ENCODE data around the gene TOP3B.

TOP3B gene, protein sequence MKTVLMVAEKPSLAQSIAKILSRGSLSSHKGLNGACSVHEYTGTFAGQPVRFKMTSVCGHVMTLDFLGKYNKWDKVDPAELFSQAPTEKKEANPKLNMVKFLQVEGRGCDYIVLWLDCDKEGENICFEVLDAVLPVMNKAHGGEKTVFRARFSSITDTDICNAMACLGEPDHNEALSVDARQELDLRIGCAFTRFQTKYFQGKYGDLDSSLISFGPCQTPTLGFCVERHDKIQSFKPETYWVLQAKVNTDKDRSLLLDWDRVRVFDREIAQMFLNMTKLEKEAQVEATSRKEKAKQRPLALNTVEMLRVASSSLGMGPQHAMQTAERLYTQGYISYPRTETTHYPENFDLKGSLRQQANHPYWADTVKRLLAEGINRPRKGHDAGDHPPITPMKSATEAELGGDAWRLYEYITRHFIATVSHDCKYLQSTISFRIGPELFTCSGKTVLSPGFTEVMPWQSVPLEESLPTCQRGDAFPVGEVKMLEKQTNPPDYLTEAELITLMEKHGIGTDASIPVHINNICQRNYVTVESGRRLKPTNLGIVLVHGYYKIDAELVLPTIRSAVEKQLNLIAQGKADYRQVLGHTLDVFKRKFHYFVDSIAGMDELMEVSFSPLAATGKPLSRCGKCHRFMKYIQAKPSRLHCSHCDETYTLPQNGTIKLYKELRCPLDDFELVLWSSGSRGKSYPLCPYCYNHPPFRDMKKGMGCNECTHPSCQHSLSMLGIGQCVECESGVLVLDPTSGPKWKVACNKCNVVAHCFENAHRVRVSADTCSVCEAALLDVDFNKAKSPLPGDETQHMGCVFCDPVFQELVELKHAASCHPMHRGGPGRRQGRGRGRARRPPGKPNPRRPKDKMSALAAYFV

DNA sequence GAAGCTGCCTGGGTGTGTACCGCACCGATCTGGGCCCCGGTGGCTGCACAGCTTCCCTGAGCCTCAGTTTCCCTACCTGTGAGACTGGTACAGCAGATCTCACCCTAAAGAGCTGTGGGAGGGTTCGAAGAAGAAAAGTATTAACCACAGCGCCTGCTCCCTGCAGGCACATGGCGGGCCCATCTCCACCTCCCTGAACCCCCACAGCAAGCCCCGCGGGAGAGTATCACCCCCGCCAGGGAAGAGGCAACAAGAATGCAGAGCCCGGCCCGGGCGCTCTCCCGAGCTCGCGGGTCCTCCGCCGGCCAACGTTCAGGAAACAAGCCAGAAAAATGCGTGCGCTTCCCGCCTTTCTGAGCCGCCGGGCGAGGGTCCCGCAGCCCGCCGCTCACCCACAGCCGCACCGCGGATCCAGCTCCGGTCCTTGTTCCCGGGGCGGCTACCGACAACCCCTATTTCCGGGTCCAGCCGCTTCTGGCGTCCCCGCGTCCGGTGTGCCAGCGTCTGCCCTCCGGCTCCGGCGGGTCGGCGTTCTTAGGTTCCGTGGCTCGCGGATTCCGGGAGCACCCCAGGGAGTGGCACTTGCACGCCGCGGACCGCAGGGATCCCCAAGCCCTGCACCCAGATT, at the start of gene TOP3B:
TSS of gene TOP3B (minus strand) at position 450 of the 628 bp plus-strand sequence. CDS start 7,078 bp downstream, outside the sequence.
- peak in 1 of 2 experiments; percentile 80 for DNase-seq

DNA sequence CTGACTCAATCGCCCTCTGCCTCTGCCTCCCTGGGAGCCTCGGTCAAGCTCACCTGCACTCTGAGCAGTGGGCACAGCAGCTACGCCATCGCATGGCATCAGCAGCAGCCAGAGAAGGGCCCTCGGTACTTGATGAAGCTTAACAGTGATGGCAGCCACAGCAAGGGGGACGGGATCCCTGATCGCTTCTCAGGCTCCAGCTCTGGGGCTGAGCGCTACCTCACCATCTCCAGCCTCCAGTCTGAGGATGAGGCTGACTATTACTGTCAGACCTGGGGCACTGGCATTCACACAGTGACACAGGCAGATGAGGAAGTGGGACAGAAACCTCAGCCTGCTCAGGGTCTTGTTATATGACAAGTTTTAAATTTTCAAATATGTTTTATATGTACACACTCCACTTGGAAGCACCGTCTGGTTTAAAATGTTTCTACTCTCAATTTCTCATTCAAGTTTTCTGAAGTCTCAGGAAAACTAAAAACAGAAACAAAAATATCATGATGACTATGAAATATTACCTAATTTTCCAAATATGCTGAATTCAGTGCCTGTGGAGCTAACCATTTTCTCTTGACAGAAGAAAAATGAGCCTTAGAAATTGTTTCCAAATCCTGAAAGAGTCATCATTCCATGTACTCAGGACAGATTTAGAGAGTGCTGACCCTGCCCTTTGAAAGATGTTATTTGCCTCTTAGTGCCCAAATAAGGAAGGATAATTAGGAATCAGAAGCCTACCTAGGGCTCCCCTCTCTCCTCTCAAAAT, 48.8 kb upstream of the TOP3B start:
- DNase-seq, result no peak

DNA sequence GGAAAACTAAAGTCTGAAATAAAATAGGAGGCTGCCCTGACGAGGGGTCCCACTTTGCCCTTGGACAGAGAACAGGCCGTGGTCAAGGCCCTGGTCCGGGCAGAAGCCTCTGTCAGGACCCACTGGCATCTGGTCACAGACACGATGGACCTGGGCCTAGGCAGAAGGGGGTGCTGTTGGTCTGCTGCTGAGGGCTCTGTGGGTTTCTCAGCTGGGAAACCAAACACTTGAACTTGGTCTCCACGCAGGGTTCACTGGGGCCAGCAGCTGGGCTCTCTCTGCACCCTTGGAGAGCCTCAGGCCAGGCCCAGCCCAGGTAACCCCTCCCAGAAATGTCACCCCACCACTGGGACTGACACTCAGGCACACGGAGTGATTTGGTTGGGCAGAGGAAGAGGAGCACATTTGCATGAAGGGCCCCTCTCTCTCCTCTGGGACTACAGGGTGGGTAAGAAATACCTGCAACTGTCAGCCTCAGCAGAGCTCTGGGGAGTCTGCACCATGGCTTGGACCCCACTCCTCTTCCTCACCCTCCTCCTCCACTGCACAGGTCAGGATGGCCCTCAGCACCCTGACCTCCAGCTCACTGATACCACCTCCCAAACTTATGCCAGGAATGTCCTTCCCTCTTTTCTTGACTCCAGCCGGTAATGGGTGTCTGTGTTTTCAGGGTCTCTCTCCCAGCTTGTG, 48.1 kb upstream of the TOP3B start:
- peak; percentile 13 to 45 for DNase-seq

DNA sequence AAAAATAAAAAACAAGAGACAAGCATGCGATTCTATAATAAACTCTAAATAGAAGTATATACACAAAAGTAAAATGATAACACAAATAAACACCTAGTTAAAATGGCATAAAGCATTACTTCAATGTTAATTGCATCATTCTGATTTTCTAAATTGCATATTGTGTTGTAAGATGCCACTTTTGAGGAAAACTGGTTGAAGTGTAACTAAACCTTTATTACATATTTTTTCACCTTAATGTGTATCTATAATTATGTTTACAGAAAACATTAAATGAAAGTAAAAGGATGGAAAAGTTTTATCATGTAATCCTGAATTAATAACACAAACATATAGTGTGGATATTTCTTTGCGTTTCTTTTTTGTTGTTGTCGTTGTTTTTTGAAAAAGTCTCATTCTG, 45.4 kb upstream of the TOP3B start:
- no peak for DNase-seq

DNA sequence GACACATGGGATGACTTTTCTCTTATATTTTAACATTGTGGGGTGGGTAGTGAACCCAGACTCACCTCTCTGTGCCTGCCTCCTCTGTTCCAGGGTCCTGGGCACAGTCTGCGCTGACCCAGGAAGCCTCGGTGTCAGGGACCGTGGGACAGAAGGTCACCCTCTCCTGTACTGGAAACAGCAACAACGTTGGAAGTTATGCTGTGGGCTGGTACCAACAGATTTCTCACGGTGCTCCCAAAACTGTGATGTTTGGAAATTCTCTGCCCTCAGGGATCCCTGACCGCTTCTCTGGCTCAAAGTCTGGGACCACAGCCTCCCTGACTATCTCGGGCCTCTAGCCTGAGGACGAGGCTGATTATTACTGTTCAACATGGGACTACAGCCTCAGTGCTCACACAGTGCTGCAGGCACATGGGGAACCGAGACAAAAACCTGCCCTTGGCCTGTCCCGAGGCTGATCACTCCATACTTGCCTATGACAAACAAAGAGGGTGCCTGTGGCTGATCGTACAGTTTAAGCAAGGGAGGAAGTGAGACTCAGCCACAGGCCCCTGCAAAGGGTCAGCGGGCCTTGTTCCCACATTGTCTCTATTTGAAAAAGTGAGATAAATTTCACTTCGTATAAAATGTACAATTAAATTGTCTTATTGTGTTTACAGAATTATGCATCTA, 43.7 kb upstream of the TOP3B start:
- no peak for DNase-seq

DNA sequence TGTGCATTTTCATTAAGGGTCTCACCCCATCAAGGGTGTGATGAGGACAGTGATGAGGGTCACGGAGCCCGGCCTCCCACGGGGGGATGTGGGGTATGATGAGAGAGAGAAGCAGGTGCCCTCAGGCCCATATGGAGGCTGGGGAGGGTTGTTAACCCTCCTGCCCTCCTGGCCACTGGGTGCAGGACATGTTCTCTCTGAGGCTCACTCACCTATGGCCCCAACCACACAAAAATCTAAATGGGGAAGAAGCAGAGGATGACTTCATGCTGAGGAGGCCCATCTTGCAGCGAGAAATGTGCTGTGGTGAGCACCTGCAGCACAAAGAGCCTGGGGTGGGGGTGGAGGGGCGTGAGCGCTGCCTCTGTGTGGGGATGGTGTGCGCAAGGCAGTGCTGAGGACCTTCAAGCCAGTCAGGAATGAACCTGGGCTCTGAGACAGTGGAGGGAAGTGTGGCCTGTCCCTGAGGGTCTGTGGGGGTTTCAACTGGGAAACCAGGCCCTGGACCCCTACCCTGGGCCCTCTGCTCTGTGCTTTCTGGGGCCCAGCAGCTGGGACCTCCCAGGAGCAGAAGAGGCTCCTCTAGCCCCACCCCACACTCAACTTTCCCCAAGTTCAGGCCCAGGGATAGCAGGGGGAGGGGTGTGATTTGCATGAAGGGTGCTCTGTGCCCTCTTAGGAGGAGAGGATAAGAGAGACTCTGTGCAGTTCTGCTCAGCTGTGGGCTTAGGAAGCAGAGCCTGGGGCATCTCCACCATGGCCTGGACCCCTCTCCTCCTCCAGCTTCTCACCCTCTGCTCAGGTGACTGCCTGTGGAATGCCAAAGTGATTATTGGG, 43.0 kb upstream of the TOP3B start:
- peak in 1 of 2 experiments; percentile 55 for DNase-seq

DNA sequence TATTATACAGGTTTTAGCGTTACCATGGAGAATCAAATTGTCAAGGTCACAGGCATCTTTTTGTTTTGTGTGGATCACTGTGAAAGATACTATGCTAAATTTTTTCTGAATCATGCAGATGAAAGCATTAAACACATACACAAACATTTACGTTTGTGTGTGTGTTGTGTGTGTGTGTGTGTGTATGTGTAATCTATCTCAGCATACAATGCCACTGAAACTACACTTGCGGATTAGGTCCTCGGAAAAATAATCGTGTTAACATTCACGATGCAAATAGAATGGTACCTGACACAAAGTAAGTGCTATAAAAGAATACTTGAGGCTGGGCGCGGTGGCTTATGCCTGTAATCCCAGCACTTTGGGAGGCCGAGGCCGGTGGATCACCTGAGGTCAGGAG, 41.9 kb upstream of the TOP3B start:
- no peak for DNase-seq

DNA sequence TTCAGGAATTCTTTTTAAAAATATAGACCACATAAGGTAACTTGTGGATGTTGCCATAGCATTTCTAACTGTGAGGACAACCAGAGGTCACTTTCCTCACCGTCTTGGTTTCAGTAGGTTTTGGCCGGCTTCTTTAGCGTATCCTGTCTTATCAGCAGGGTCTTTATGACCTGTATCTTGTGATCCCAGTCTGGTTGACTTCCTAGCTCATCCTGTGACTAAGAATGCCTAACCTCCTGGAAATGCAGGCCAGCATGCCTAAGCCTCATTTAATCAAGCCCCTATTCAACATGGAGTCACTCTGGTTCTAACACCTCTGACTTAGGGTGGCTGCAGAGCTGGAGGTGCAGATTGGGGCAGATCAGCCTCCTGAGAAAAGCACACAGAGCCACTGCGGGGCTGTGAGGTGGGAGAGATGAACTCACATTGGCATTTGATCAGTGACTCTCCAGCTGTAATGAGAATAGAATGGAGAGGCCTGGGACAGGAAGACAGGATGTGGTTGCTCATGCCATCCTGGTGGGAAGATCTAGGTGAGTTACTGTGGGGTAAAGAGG, 41.1 kb upstream of the TOP3B start:
- DNase-seq, result no peak

DNA sequence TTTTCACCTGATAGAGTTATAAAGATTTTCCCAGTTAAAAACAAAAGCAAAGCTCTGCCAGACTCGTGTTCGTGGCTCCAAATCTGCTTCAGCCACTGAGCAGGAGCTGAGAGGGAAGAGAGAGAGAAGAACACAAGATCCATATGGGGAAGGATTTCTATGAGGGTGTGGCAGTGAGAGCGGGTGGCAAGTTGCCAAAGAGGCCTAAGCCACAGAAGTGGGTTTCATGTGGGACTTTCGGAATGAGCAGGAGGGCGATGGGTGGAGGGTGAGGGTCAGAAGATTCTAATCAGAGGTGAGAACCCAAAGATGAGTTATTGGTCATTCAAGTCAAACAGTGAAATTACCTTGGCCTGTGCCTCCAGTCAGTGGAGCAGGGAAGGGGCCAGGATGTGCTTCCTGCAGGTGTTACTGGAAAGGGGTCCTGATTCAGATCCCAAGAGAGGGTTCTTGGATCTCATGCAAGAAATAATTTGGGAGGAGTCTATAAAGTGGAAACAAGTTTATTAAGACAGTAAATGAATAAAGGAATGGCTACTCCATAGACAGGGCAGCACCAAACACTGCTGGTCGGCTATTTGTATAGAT, 40.5 kb upstream of the TOP3B start:
- no peak for DNase-seq

DNA sequence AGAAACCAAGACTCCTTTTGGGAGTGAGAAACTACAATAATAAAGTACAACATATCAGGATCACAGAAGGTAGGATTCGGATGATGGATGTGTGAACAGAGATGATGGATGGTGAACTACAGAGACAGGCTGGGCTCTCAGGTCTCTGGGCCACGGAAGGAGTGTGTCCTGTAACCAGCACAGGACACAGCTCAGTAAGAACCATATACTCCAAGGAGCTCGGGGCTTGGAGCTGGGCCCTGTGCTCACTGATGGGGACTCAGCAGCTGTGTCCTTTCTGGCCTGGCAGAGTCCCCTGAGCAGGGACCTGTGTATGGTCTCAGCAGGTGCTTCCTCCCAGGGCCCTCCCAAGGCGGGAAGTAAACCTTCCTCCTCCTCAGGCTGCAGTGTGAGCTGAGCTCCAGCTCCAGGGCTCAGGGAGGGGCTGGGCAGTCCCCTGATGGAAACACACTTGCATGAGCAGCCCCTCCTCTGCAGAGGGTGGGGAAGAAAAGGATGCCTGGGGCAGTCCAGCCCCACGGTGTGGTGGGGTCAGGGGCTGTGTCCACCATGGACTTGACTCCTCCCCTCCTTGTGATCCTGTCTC, 39.8 kb upstream of the TOP3B start:
- no peak for DNase-seq

DNA sequence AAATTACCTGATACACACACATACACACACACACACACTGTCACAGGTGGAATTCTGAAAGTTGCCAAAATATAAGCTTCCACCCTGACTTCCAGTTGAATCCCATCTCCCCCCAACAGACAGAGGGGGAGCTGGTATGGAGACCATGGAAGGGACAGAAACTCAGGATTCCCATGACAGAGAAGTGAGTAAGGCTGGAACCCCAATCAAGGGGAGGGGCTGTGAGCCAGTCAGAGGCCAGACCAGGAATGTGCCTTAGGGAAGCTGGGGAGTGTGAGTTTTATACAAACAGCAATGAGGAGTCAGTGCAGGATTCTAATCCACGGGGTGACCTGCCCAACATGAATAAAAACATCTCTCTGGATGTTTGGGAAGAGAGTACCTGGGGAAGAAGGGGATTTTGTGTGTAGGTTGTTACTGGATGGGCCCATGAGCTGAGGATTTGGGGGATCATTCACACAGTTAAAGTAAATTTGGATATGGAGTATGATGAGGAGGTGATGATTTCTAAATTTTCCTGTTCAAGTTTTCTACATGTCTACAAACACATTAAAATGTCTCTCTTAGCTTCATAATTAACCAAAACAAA, 38.7 kb upstream of the TOP3B start:
- DNase-seq, result no peak

DNA sequence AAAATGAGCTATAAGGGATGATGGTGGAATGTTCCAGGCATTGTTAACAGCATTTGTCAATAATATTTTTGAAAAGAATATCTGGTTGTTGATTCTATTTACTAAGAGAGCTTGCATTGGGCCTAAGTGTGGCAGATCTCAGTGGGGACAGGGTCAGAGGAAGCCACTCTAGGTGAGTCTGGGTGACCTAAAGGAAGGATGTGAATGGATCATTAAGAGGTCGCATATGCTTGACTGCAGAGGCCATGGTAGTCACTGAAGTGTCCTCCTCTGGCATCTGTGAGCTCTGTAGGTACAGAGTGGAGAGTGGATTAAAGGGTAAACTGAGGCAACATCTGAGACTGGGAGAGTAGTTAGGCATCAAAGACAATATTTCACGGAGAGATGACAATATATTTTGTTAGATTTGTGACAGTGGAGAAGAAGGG, 37.9 kb upstream of the TOP3B start:
- DNase-seq, result no peak

DNA sequence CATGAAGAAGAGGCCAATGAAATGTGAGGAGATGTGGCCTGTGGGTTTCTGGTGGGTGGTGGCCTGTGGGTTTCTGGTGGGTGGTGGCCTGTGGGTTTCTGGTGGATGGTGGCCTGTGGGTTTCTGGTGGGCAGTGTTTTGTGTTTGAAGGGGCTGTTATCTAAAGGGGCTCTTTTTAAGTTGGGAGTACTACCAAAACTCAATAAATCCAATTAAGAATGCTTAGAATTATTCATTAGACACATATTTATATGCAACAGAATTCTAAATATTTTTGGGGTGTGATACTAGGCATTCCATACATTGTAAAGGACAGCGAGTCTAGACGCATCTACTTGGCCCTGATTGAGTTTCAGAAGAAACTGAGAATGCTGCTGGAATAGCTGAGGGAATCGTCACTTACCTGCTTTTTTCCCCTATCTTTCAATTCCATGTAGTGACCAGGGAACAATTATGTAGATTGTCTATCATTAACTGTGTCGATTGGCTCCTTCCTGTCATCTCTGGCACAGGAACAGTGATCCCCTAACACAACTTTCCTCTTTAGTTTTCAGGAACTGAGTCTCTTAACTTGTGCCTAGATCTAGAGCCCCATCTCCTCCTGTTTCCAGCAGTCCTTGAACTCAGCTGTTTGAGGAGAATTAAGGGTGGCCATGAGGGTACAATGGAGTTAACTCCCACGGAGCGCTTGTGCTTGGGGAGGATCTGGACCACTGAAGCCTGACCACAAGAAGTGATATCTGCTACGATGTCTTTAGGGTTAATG, 37.3 kb upstream of the TOP3B start:
- DNase-seq, result no peak

DNA sequence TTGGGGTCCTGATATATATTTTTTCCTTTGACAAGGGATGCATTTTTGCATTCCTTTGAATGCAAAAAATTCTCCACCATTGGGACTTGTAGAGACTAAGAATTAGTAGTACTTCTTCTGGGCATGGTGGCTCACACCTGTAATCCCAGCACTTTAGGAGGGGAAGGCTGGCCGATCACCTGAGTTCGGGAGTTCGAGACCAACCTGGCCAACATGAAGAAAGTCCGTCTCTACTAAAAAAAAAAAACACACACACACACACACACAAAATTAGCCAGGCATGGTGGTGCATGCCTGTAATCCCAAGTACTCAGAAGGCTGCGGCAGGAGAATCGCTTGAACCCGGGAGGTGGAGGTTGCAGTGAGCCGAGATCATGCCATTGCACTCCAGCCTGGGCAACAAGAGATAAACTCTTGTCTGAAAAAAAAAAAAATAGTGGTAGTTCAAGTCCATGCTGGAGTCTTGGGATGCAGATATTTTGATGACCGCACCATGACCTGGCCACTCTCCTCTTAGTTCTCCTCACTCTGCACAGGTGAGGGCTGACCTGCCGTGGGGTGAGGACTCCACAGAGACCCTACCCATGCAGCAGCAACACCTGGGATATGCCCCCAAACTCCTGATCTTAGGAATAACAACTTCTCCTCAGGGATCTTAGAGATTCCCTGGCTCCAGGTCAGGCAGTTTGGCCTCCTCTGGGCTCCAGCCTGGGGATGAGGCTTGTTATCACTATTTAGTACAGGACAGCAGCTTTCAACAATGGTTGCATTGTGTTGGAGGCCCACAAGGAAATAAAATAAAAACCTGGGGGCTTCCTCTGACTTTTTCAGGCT, 36.5 kb upstream of the TOP3B start:
- DNase-seq, result no peak

DNA sequence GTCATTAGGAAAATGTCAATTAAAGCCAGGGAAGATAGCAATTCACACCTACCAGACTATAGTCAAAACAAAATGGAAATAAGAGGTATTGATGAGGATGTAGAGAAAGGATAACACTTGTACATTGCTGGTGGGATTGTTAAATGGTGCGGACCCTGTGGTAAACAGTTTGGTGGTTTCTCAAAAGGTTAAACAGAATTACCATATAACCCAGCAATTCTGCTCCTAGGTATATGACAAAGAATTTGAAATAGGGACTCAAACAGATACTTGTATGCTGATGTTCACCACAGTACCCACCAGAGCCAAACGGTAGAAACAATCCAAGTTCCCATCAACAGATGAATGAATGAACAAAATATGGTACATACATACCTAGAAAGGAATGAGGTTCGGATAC, 33.0 kb upstream of the TOP3B start:
- DNase-seq, result no peak

DNA sequence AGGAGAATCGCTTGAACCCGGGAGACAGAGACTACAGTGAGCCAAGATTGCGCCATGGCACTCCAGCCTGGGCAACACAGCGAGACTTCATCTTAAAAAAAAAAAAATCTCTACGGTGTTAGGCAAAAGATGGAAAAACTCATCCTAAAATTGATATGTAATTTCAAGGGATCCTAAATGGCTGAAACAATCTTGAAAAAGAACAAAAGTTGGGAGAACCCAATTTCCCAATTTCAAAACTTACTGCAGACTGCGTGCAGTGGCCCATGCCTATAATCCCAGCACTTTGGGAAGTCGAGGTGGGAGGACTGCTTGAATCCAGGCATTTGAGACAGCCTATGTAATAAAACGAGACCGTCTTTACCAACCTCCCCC, 31.7 kb upstream of the TOP3B start:
- no peak for DNase-seq

DNA sequence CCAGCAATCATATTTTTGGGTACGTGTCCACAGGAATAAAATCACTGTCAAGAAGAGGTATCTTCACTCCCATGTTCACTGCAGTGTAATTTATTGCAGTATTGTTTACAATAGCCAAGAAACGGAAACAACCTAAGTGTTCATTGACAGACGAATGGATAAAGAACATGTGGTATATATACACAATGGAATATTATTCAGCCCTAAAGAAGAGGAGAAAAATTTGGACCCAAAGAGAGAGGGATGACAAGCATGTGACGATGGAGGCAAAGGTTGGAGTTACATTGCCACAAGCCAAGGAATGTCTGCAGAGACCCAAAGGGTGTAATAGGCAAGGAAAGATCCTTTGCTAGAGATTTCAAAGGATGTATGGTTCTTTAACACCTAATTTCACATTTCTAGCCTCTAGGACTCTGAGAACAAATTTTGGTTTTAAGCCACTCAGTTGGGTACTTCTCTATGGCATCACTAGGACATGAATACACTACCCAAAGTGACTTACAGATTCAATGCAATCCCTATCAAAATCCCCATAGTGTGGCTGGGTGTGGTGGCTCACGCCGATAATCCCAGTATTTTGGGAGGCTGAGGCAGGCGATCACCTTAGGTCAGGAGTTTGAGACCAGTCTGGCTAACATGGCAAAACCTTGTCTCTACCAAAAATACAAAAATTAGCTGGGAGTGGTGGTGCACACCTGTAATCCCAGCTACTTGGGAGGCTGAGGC, 31.1 kb upstream of the TOP3B start:
- DNase-seq, result no peak
